D721Med (cell line): Measurements from ENCODE around the gene NXF1.

Experiments
- DNase-seq: peaks from one replicate; pipeline ENCODE4 v3.0.0; 2011; ENCODE audit warnings: low spot score; ENCODE audit not compliant: insufficient read length
- FAIRE-seq: peaks from 2 replicates; lab custom pipeline; 2011; peaks lifted over from hg19 to GRCh38; lab: Jason Lieb, UNC
- CTCF ChIP-seq: IDR thresholded peaks from 2 replicates; pipeline ENCODE4 v1.5.1; 2012; ENCODE audit warnings: mild to moderate bottlenecking, control low read depth; ENCODE audit not compliant: insufficient read depth; ENCODE audit errors: missing control alignments

Gene NXF1

GRCh38 chr11:62805076-62805892 lies at the start of gene NXF1:
TSS of gene NXF1 (minus strand) at chr11:62805440. CDS start at chr11:62805356, 84 bp downstream.
- no peak for TF ChIP-seq CTCF
- DNase-seq (peak; percentile 93), FAIRE-seq (no peak)

- no peak for TF ChIP-seq CTCF
- no peak for FAIRE-seq
- no peak for DNase-seq
Measured at GRCh38 chr11:62854013-62854824, 49.0 kb upstream of the NXF1 start.

- FAIRE-seq = no peak
- DNase-seq = no peak
- no peak for TF ChIP-seq CTCF
Measured at GRCh38 chr11:62853279-62853965, 48.2 kb upstream of the NXF1 start.

GRCh38 chr11:62852523-62853188 lies 47.4 kb upstream of the NXF1 start:
- TF ChIP-seq CTCF = no peak
- DNase-seq (no peak), FAIRE-seq (no peak)

GRCh38 chr11:62851807-62852522 lies 46.7 kb upstream of the NXF1 start:
- FAIRE-seq = no peak

More at GRCh38 chr11:62851807-62852522, 46.7 kb upstream of the NXF1 start:
- TF ChIP-seq CTCF = no peak
- DNase-seq = no peak
